Activated CD8-positive, alpha-beta T cell treated with anti-CD3 and anti-CD28 coated beads for 36 hours (primary cell): ENCODE measurements around the gene TNS3. TPM values are rescaled to one million over a fixed set of nuclear protein-coding genes. Genes with fewer than 3 reads are reported as not detected.
"Not testable (repeated sequence)": the region's sequence is repeated elsewhere in the genome, so short reads cannot be mapped to it uniquely, and the experiment has no call there.

ENCODE experiments used
- ATAC-seq: fragments of 200-7000 bp; cut with Tn5 transposase; one replicate; pipeline ENCODE4 v1.10.0; 2021; ENCODE audit warnings: mild to moderate bottlenecking, moderate library complexity
- CTCF ChIA-PET: fragments of 350-600 bp; sonication (Branson Sonifier 250); formaldehyde crosslinking; loops from one replicate; lab custom pipeline; 2021; ENCODE audit warnings: antibody characterized with exemption; lab: Charles Lee
- POLR2A ChIA-PET: fragments of 350-600 bp; sonication (Branson Sonifier 250); formaldehyde crosslinking; loops from one replicate; lab custom pipeline; 2021; ENCODE audit warnings: antibody characterized with exemption; lab: Charles Lee
- DNase-seq: peaks from one replicate; pipeline ENCODE4 v3.0.0-alpha.2; 2020
- H3K27ac Mint-ChIP-seq: one replicate; pipeline ENCODE4 v1.8.0; 2021; ENCODE audit warnings: mild to moderate bottlenecking, mixed read lengths
- H3K27me3 Mint-ChIP-seq: one replicate; pipeline ENCODE4 v1.8.0; 2021; ENCODE audit warnings: mixed read lengths
- H3K36me3 Mint-ChIP-seq: one replicate; pipeline ENCODE4 v1.8.0; 2021; ENCODE audit warnings: low read depth, mixed read lengths
- H3K4me1 Mint-ChIP-seq: one replicate; pipeline ENCODE4 v1.8.0; 2021; ENCODE audit warnings: low read depth, mixed read lengths
- H3K4me3 Mint-ChIP-seq: one replicate; pipeline ENCODE4 v1.8.0; 2021; ENCODE audit warnings: mild to moderate bottlenecking, moderate library complexity, mixed read lengths
- H3K9me3 Mint-ChIP-seq: one replicate; pipeline ENCODE4 v1.8.0; 2021; ENCODE audit warnings: mixed read lengths
- CTCF ChIP-seq: fragments of 200-600 bp; IDR thresholded peaks from one replicate; pipeline ENCODE4 v1.8.0; 2022; ENCODE audit warnings: antibody characterized with exemption, mild to moderate bottlenecking
- intact Hi-C: fragments of 100-400 bp; cut with micrococcal nuclease; formaldehyde crosslinking; loops from one replicate; pipeline ENCODE4 v1.10.0; 2022
- total RNA-seq, 2 experiments: library from RNA; stranded (reverse); gene quantifications; one replicate each; pipeline ENCODE4 v1.2.3, GENCODE V29; 2021

The TNS3 gene
- total RNA-seq, 2 experiments from 2014 or later, result 0.04 to 0.16 TPM

GRCh38 chr7:47610506-47611044, 28.7 kb upstream of the TNS3 start:
- Mint-ChIP-seq H3K4me1 (no peaks in the 10 kb centered on the region), H3K4me3 (no peak overlapping the region), H3K36me3 (no peaks in the 10 kb centered on the region), H3K9me3 (no peaks in the 10 kb centered on the region), H3K27ac (no peak overlapping the region), H3K27me3 (no peaks in the 10 kb centered on the region)
- ATAC-seq (no peak), DNase-seq (no peak)
- ChIA-PET POLR2A (no interaction called here), CTCF (interaction anchor here (1.5 kb wide), 1 partner anchor 344 kb away, joined by 3 read pairs; no protein-coding TSS in a partner anchor)
- intact Hi-C loops, result no loop called here
- TF ChIP-seq CTCF, result no peak

GRCh38 chr7:47609803-47610452, 28.0 kb upstream of the TNS3 start:
- H3K27ac Mint-ChIP-seq, result no peak overlapping the region
- no peak for ATAC-seq
- TF ChIP-seq CTCF, result no peak
- intact Hi-C loops, result no loop called here
- no peaks in the 10 kb centered on the region for H3K36me3 Mint-ChIP-seq
- H3K27me3 Mint-ChIP-seq, result no peaks in the 10 kb centered on the region
- H3K4me1 Mint-ChIP-seq, result no peaks in the 10 kb centered on the region
- no peak overlapping the region for H3K4me3 Mint-ChIP-seq
- ChIA-PET POLR2A (no interaction called here), CTCF (interaction anchor here (1.5 kb wide), 1 partner anchor 343 kb away, joined by 3 read pairs; no protein-coding TSS in a partner anchor)
- DNase-seq, result no peak
- H3K9me3 Mint-ChIP-seq, result no peaks in the 10 kb centered on the region

- H3K27ac Mint-ChIP-seq, H3K4me3 Mint-ChIP-seq, H3K4me1 Mint-ChIP-seq, ATAC-seq, POLR2A ChIA-PET, H3K36me3 Mint-ChIP-seq, H3K27me3 Mint-ChIP-seq, DNase-seq, intact Hi-C loops, CTCF ChIA-PET, H3K9me3 Mint-ChIP-seq: not testable (repeated sequence)
Measured at GRCh38 chr7:47606593-47607046, 24.7 kb upstream of the TNS3 start.

GRCh38 chr7:47605816-47606575, 24.1 kb upstream of the TNS3 start:
- no peak for ATAC-seq
- intact Hi-C loops, result no loop called here
- Mint-ChIP-seq H3K4me3 (no peak overlapping the region), H3K27me3 (no peaks in the 10 kb centered on the region), H3K36me3 (no peaks in the 10 kb centered on the region), H3K4me1 (no peaks in the 10 kb centered on the region), H3K9me3 (no peaks in the 10 kb centered on the region), H3K27ac (no peak overlapping the region)
- POLR2A ChIA-PET, result no interaction called here
- CTCF ChIA-PET, result no interaction called here
- TF ChIP-seq CTCF, result no peak
- DNase-seq, result no peak

- Mint-ChIP-seq H3K4me3 (no peak overlapping the region), H3K9me3 (no peaks in the 10 kb centered on the region), H3K27me3 (no peaks in the 10 kb centered on the region), H3K27ac (no peak overlapping the region), H3K36me3 (no peaks in the 10 kb centered on the region), H3K4me1 (no peaks in the 10 kb centered on the region)
- DNase-seq (no peak), ATAC-seq (no peak)
- POLR2A ChIA-PET, result no interaction called here
- CTCF ChIA-PET, result no interaction called here
- TF ChIP-seq CTCF, result no peak
- intact Hi-C loops, result no loop called here
Measured at GRCh38 chr7:47604496-47604890, 22.6 kb upstream of the TNS3 start.

- ATAC-seq, H3K4me1 Mint-ChIP-seq, H3K9me3 Mint-ChIP-seq, H3K27ac Mint-ChIP-seq, intact Hi-C loops, CTCF ChIA-PET, H3K4me3 Mint-ChIP-seq, POLR2A ChIA-PET, H3K27me3 Mint-ChIP-seq, H3K36me3 Mint-ChIP-seq, DNase-seq: not testable (repeated sequence)
Measured at GRCh38 chr7:47603514-47604255, 21.8 kb upstream of the TNS3 start.
